ENCODE data around the gene TNRC6C. TPM values are rescaled to one million over a fixed set of nuclear protein-coding genes. Genes with fewer than 3 reads are reported as not detected.

The TNRC6C gene
- total RNA-seq, 4 donors from 2014 or later, result 9.7 to 70.1 (median 23.2) TPM

GRCh38 chr17:78032166-78032565, 73.7 kb downstream of the TNRC6C start:
- peaks cover 0 to 5% (median 0%) of the 10 kb centered on the region in 3 donors for H3K36me3 ChIP-seq
- no peaks in the 10 kb centered on the region for H3K4me1 ChIP-seq
- H3K27me3 ChIP-seq, result no peaks in the 10 kb centered on the region
- no peaks in the 10 kb centered on the region for H3K9me3 ChIP-seq
- DNase-seq, result no peak
- no peak overlapping the region for H3K4me3 ChIP-seq
- H3K27ac ChIP-seq, result no peak overlapping the region
- TF ChIP-seq POLR2A (IDR thresholded peaks at IDR 0.05) (no peak), CTCF (IDR thresholded peaks at IDR 0.05) (no peak)

GRCh38 chr17:78034429-78035091, 76.1 kb downstream of the TNRC6C start:
- Histone ChIP-seq H3K4me3 (no peak overlapping the region), H3K9me3 (no peaks in the 10 kb centered on the region), H3K27me3 (no peaks in the 10 kb centered on the region), H3K4me1 (peaks cover 0 to under 1% (median 0%) of the 10 kb centered on the region in 4 donors), H3K27ac (no peak overlapping the region), H3K36me3 (peaks cover 0 to 10% (median 0%) of the 10 kb centered on the region in 3 donors)
- no peak for DNase-seq
- TF ChIP-seq CTCF (IDR thresholded peaks at IDR 0.05) (no peak), POLR2A (IDR thresholded peaks at IDR 0.05) (no peak)

- no peak for TF ChIP-seq CTCF (IDR thresholded peaks at IDR 0.05)
- no peak for TF ChIP-seq POLR2A (IDR thresholded peaks at IDR 0.05)
- no peak overlapping the region for H3K27ac ChIP-seq
Measured at GRCh38 chr17:78037280-78037679, 78.8 kb downstream of the TNRC6C start.

GRCh38 chr17:78038748-78039288, 80.3 kb downstream of the TNRC6C start:
- Histone ChIP-seq H3K36me3 (peaks cover 0 to 8% (median 0%) of the 10 kb centered on the region in 3 donors), H3K4me3 (no peak overlapping the region), H3K27ac (no peak overlapping the region), H3K4me1 (peaks cover 0 to 9% (median 0%) of the 10 kb centered on the region in 4 donors), H3K27me3 (no peaks in the 10 kb centered on the region), H3K9me3 (no peaks in the 10 kb centered on the region)
- no peak for DNase-seq
- TF ChIP-seq POLR2A (IDR thresholded peaks at IDR 0.05) (no peak), CTCF (IDR thresholded peaks at IDR 0.05) (no peak)

More at GRCh38 chr17:78037280-78037679, 78.8 kb downstream of the TNRC6C start:
- H3K4me3 ChIP-seq, result no peak overlapping the region
- peaks cover 0 to 9% (median 0%) of the 10 kb centered on the region in 4 donors for H3K4me1 ChIP-seq
- H3K36me3 ChIP-seq, result peaks cover 0 to 10% (median 0%) of the 10 kb centered on the region in 3 donors
- no peaks in the 10 kb centered on the region for H3K9me3 ChIP-seq
- no peak for DNase-seq
- H3K27me3 ChIP-seq, result no peaks in the 10 kb centered on the region

- DNase-seq, result no peak
- Histone ChIP-seq H3K36me3 (peaks cover 0 to 6% (median 0%) of the 10 kb centered on the region in 3 donors), H3K27me3 (no peaks in the 10 kb centered on the region), H3K4me1 (peaks cover 0 to 9% (median 0%) of the 10 kb centered on the region in 4 donors), H3K4me3 (no peak overlapping the region), H3K9me3 (no peaks in the 10 kb centered on the region), H3K27ac (peak overlapping the region in 2 of 4 donors; percentile 12 to 79)
- TF ChIP-seq CTCF (IDR thresholded peaks at IDR 0.05) (no peak), POLR2A (IDR thresholded peaks at IDR 0.05) (no peak)
Measured at GRCh38 chr17:78039581-78039980, 81.1 kb downstream of the TNRC6C start.
